Measurements from ENCODE around the gene MYOM3. TPM values are rescaled to one million over a fixed set of nuclear protein-coding genes. Genes with fewer than 3 reads are reported as not detected.

Gene MYOM3
- total RNA-seq, 1 experiment from 2014 or later = 0.03 TPM

GRCh38 chr1:24126672-24127023 lies 14.7 kb upstream of the MYOM3 start:
- Histone ChIP-seq H3K4me3 (ENCODE audit: insufficient read depth, low read depth, low read length) (no peak overlapping the region), H3K36me3 (replicated peaks; ENCODE audit: control insufficient read depth, insufficient read depth, low read length) (no peaks in the 10 kb centered on the region), H3K27me3 (ENCODE audit: control insufficient read depth, insufficient read depth, low read length) (no peaks in the 10 kb centered on the region)
- DNase-seq = no peak

- H3K27me3 ChIP-seq (ENCODE audit: control insufficient read depth, insufficient read depth, low read length) = no peaks in the 10 kb centered on the region
- no peaks in the 10 kb centered on the region for H3K36me3 ChIP-seq (replicated peaks; ENCODE audit: control insufficient read depth, insufficient read depth, low read length)
- H3K4me3 ChIP-seq (ENCODE audit: insufficient read depth, low read depth, low read length) = no peak overlapping the region
- no peak for DNase-seq
Observed at GRCh38 chr1:24126018-24126671, 14.2 kb upstream of the MYOM3 start.

DNA sequence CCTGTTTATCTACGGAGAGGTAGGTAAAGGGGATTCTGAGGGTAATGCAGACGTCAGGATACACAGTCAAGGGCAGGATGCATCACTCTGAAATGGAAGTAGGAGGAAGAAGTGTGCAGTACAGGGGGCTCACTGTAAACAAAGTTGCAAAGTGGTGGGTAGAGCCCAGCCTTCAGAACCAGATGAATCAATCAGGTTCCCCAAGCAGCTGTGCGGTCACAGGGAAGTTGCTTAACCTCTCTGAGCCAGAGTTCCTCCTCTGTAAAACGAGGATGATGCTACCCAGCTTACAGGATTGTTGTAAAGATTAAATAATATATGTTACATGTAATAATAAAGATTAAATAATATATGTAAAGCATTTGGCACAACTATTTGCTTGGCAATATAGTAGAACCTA lies 13.5 kb upstream of the MYOM3 start:
- Histone ChIP-seq H3K4me3 (ENCODE audit: insufficient read depth, low read depth, low read length) (no peak overlapping the region), H3K36me3 (replicated peaks; ENCODE audit: control insufficient read depth, insufficient read depth, low read length) (no peaks in the 10 kb centered on the region), H3K27me3 (ENCODE audit: control insufficient read depth, insufficient read depth, low read length) (no peaks in the 10 kb centered on the region)
- DNase-seq = no peak

DNA sequence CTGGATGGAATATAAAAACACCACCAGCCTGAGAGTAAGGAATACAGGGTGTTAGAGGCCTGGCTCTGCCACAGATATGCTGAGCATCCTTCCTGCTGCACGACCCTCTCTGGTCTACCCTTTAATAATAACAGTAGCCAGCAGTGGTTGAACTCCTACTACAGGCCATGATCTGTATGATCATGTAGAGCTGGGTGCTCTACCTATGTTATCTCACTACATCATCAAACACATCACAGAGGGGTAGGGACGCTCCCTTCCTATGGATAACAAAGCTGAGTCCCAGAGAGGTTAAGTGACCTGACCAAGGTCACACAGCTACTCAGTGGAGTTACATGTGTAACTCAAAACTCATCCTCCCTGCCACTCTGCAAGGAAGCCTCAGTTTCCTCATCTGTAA lies 13.0 kb upstream of the MYOM3 start:
- H3K4me3 ChIP-seq (ENCODE audit: insufficient read depth, low read depth, low read length) = no peak overlapping the region
- no peak for DNase-seq
- H3K36me3 ChIP-seq (replicated peaks; ENCODE audit: control insufficient read depth, insufficient read depth, low read length) = no peaks in the 10 kb centered on the region
- H3K27me3 ChIP-seq (ENCODE audit: control insufficient read depth, insufficient read depth, low read length) = no peaks in the 10 kb centered on the region

GRCh38 chr1:24123611-24124010 lies 11.7 kb upstream of the MYOM3 start:
- H3K27me3 ChIP-seq (ENCODE audit: control insufficient read depth, insufficient read depth, low read length) = no peaks in the 10 kb centered on the region
- DNase-seq = no peak
- H3K4me3 ChIP-seq (ENCODE audit: insufficient read depth, low read depth, low read length) = no peak overlapping the region
- H3K36me3 ChIP-seq (replicated peaks; ENCODE audit: control insufficient read depth, insufficient read depth, low read length) = no peaks in the 10 kb centered on the region

DNA sequence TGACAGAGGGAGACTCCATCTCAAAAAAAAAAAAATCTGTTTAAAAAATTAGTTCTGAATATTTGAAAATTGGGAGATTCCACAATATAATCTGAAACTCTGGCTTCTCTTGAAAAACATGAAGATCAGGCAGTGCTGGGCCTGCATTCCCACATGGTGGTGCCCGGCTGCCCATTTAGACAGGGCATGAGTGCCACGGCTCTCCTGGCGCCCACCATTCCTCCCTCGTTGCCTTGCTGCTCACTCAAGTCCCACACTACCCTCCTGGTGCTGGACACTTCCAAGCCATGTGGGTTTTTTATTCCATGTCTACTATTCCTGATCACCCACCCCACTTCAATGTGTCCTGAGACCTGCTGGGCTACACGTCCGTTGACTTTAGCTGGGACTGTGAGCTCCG lies 10.8 kb upstream of the MYOM3 start:
- no peak for DNase-seq
- H3K27me3 ChIP-seq (ENCODE audit: control insufficient read depth, insufficient read depth, low read length) = no peaks in the 10 kb centered on the region
- H3K36me3 ChIP-seq (replicated peaks; ENCODE audit: control insufficient read depth, insufficient read depth, low read length) = no peaks in the 10 kb centered on the region
- H3K4me3 ChIP-seq (ENCODE audit: insufficient read depth, low read depth, low read length) = no peak overlapping the region

DNA sequence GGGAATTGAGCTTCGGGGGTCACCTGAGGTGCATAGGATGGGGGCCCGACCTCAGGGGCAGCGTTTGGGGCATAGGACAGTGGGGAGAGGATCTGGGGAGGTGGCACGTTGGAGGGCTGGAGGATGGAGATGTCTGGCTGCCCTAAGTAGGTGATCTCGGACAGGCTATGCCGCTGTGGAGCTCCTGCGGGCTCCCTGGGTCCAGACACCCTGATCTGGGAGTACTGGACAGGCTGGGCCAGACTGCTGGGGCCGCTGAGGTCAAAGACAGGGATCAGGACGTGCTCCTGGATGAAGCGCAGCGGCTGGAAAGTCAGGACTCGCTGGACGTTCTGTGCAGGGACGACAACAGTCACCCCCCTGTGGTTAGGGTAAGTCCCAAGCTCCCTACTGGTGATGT lies 9.5 kb upstream of the MYOM3 start:
- H3K36me3 ChIP-seq (replicated peaks; ENCODE audit: control insufficient read depth, insufficient read depth, low read length) = no peaks in the 10 kb centered on the region
- no peak for DNase-seq
- H3K27me3 ChIP-seq (ENCODE audit: control insufficient read depth, insufficient read depth, low read length) = no peaks in the 10 kb centered on the region
- H3K4me3 ChIP-seq (ENCODE audit: insufficient read depth, low read depth, low read length) = no peak overlapping the region

DNA sequence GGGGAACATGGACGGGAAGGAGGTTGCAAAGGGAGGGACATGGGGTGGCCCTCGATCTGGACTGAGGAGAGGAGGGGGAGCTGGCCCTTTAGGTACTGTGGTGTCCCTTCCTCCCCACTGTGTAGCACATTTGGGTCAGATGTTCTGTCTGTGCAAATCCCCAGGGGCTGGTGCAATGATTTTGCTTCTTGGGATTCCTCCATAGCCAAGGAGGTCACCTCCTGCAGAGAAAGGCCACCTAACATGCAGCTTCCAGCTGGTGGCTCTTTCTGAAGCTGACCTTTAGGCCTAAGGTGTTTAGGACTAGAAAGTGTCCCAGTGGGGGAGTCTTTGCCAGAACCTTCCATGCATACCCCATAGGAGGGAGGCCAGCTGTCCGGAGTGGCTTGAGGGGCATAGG lies 9.0 kb upstream of the MYOM3 start:
- H3K4me3 ChIP-seq (ENCODE audit: insufficient read depth, low read depth, low read length) = no peak overlapping the region
- no peak for DNase-seq
- no peaks in the 10 kb centered on the region for H3K27me3 ChIP-seq (ENCODE audit: control insufficient read depth, insufficient read depth, low read length)
- no peaks in the 10 kb centered on the region for H3K36me3 ChIP-seq (replicated peaks; ENCODE audit: control insufficient read depth, insufficient read depth, low read length)

GRCh38 chr1:24119859-24120756 lies 8.2 kb upstream of the MYOM3 start:
- H3K27me3 ChIP-seq (ENCODE audit: control insufficient read depth, insufficient read depth, low read length) = no peaks in the 10 kb centered on the region
- no peaks in the 10 kb centered on the region for H3K36me3 ChIP-seq (replicated peaks; ENCODE audit: control insufficient read depth, insufficient read depth, low read length)
- no peak overlapping the region for H3K4me3 ChIP-seq (ENCODE audit: insufficient read depth, low read depth, low read length)
- no peak for DNase-seq

DNA sequence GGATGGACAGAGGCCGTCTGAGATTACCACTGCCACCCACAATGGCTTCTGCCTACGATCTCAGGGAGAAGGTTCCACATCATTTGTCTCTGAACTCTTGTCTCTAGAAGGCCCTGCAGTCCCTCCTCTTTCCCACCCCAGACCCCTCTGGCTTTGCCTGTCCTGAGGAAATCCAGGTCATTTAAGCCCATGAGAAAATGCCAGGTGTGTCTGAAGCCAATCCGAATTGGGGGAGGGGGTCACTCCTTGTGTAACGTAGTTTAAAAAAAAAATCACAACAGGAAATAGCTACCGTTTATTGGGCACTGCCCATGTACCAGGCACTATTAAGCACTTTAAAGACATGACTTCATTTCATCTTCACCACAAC lies 7.5 kb upstream of the MYOM3 start:
- Histone ChIP-seq H3K27me3 (ENCODE audit: control insufficient read depth, insufficient read depth, low read length) (no peaks in the 10 kb centered on the region), H3K36me3 (replicated peaks; ENCODE audit: control insufficient read depth, insufficient read depth, low read length) (no peaks in the 10 kb centered on the region), H3K4me3 (ENCODE audit: insufficient read depth, low read depth, low read length) (no peak overlapping the region)
- DNase-seq = no peak

GRCh38 chr1:24118410-24119242 lies 6.7 kb upstream of the MYOM3 start:
- Histone ChIP-seq H3K36me3 (replicated peaks; ENCODE audit: control insufficient read depth, insufficient read depth, low read length) (no peaks in the 10 kb centered on the region), H3K4me3 (ENCODE audit: insufficient read depth, low read depth, low read length) (no peak overlapping the region)
- no peak for DNase-seq

GRCh38 chr1:24117722-24118409 lies 5.9 kb upstream of the MYOM3 start:
- DNase-seq = no peak

More at GRCh38 chr1:24118410-24119242, 6.7 kb upstream of the MYOM3 start:
- H3K27me3 ChIP-seq (ENCODE audit: control insufficient read depth, insufficient read depth, low read length) = no peaks in the 10 kb centered on the region

DNA sequence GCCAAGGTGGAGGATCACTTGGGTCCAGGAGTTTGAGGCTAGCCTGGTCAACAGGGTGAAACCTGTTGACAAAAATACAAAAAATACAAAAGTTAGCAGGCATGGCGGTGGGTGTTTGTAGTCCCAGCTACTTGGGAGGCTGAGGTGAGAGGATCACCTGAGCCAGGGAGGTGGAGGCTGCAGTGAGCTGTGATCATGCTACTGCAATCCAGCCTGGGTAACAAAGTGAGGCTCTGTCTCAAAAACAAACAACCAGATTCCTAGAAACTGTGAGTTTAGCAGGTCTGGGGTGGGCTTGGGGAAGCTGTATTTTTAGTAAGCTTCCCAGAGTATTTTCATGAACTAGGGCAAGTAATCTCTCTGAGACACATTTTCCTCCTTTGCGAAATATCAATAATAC lies 5.2 kb upstream of the MYOM3 start:
- Histone ChIP-seq H3K27me3 (ENCODE audit: control insufficient read depth, insufficient read depth, low read length) (no peaks in the 10 kb centered on the region; the same call in 1 of the 2 replicates), H3K4me3 (ENCODE audit: insufficient read depth, low read depth, low read length) (no peak overlapping the region), H3K36me3 (replicated peaks; ENCODE audit: control insufficient read depth, insufficient read depth, low read length) (no peaks in the 10 kb centered on the region)
- DNase-seq = no peak

More at GRCh38 chr1:24117722-24118409, 5.9 kb upstream of the MYOM3 start:
- Histone ChIP-seq H3K36me3 (replicated peaks; ENCODE audit: control insufficient read depth, insufficient read depth, low read length) (no peaks in the 10 kb centered on the region), H3K27me3 (ENCODE audit: control insufficient read depth, insufficient read depth, low read length) (no peaks in the 10 kb centered on the region; the same call in 1 of the 2 replicates), H3K4me3 (ENCODE audit: insufficient read depth, low read depth, low read length) (no peak overlapping the region)

DNA sequence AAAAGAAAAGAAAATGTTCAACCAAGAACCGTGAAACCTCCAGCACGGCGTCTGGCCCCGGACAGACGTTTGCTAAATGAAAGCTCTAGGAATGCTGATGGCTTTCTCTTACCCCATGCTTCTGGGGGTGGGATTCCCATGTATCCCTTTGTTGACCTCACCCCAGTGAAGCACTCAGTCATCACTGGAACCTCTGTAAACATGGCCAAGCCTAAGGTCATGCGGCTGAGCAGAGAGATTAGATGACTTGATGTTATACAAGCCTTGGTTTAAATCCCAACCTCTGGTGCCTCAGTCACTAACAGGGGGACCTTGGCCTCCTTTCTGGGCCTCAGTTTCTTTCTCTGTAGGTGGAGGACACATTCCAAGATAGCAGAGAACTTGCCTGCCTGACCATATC lies 2.8 kb upstream of the MYOM3 start:
- Histone ChIP-seq H3K36me3 (replicated peaks; ENCODE audit: control insufficient read depth, insufficient read depth, low read length) (no peaks in the 10 kb centered on the region), H3K4me3 (ENCODE audit: insufficient read depth, low read depth, low read length) (no peak overlapping the region), H3K27me3 (ENCODE audit: control insufficient read depth, insufficient read depth, low read length) (no peaks in the 10 kb centered on the region; the same call in 1 of the 2 replicates)
- DNase-seq = no peak

Measured in H7 (cell line).